HG03575 (cell line): ENCODE results near the gene CAMSAP3.

Experiments
- ATAC-seq: cut with Tn5 transposase; IDR thresholded peaks from one replicate; pipeline ENCODE4 v1.9.1; 2021; ENCODE audit not compliant: unreplicated experiment, insufficient number of reproducible peaks, low FRiP score; ENCODE audit errors: extremely low read depth

CAMSAP3 gene, protein sequence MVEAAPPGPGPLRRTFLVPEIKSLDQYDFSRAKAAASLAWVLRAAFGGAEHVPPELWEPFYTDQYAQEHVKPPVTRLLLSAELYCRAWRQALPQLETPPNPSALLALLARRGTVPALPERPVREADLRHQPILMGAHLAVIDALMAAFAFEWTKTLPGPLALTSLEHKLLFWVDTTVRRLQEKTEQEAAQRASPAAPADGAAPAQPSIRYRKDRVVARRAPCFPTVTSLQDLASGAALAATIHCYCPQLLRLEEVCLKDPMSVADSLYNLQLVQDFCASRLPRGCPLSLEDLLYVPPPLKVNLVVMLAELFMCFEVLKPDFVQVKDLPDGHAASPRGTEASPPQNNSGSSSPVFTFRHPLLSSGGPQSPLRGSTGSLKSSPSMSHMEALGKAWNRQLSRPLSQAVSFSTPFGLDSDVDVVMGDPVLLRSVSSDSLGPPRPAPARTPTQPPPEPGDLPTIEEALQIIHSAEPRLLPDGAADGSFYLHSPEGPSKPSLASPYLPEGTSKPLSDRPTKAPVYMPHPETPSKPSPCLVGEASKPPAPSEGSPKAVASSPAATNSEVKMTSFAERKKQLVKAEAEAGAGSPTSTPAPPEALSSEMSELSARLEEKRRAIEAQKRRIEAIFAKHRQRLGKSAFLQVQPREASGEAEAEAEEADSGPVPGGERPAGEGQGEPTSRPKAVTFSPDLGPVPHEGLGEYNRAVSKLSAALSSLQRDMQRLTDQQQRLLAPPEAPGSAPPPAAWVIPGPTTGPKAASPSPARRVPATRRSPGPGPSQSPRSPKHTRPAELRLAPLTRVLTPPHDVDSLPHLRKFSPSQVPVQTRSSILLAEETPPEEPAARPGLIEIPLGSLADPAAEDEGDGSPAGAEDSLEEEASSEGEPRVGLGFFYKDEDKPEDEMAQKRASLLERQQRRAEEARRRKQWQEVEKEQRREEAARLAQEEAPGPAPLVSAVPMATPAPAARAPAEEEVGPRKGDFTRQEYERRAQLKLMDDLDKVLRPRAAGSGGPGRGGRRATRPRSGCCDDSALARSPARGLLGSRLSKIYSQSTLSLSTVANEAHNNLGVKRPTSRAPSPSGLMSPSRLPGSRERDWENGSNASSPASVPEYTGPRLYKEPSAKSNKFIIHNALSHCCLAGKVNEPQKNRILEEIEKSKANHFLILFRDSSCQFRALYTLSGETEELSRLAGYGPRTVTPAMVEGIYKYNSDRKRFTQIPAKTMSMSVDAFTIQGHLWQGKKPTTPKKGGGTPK

DNA sequence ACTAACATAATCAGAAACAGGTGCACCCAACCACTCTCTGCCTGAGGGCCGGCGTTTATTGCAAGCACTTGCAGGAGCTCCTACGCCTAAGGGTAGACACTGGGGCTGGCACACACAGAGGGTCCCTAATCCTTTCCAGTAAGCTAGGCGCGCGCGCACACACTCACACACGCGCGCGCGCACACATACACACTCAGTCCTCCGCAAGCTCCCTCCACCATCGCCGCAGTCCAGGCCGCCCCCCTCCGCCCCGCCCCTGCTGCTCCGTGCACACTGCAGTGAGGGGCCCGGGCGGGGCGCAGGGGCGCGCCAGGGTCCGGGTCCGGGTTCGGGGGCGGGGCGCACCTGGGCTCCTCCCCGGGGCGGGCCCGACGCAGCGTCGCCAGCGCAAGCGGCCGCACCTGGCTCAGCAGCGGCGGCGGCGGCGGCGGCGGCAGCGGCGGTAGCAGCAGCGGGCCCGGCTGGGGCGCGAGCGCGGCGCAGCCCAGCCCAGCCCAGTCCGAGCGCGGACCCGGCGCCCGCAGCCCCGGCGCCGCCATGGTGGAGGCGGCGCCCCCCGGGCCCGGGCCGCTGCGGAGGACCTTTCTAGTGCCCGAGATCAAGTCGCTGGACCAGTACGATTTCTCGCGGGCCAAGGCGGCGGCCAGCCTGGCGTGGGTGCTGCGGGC lies at the start of gene CAMSAP3:
CAMSAP3 (plus strand) TSS at position 398 of the 668 bp plus-strand sequence; CDS start at position 538, 140 bp downstream.
- no peak for ATAC-seq

DNA sequence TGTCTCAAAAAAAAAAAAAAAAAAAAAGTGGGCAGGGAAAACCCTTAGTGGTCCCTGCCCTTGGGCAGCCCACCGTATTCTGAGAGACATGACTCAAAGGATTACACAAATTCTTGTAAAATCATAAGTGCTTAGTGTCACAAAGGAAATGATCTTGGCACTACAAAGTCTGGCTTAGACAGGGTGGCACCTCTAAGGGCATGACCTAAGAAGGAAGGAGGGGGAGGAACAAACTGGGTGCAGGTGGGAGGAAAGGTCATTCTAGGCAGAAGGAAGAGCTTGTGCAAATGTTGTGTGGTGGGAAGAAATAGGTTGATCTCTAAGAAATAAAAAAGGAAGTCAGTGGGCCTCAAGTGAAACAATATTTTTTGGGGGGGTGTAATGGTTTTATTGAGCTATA lies 49.8 kb upstream of the CAMSAP3 start:
- no peak for ATAC-seq

DNA sequence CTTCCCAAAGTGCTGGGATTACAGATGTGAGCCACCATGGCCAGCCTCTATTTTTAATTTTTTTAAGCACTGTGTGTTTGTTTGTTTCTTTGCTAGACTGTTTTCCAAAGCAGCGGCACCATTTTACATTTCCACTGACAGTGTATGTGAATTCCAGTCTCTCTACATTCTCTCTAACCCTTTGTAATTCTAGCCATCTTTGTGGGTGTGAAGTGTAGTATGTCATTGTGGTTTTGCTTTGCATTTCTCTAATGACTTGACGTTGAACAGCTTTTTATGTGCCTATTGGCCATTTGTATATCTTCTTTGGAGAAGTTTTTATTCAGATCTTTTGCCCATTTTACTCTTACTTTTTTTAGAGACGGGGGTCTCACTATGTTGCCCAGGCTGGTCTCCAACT lies 48.5 kb upstream of the CAMSAP3 start:
- ATAC-seq, result no peak

DNA sequence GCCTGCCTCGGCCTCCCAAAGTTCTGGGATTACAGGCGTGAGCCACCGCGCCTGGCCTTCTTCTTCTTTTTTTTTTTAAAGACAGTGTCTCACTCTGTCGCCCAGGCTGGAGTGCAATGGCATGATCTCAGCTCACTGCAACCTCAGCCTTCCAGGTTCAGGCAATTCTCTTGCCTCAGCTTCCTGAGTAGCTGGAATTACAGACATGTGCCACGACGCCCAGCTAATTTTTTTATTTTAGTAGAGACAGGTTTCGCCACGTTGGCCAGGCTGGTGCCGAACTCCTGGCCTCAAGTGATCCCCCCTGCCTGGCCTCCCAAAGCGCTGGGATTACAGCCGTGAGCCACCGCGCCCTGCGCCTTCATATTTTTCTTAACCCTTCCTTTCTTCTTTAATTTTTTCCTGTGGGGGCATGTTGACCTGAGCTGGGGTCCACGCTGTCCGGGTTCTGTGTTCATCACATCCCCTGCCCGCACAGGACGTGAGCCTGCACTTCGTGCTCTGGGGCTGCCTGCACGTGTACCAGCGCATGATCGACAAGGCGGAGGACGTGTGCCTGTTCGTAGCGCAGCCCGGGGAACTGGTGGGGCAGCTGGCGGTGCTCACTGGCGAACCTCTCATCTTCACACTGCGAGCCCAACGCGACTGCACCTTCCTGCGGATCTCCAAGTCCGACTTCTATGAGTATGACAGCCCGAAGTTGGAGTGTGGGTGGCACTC lies 46.1 kb upstream of the CAMSAP3 start:
- no peak for ATAC-seq

DNA sequence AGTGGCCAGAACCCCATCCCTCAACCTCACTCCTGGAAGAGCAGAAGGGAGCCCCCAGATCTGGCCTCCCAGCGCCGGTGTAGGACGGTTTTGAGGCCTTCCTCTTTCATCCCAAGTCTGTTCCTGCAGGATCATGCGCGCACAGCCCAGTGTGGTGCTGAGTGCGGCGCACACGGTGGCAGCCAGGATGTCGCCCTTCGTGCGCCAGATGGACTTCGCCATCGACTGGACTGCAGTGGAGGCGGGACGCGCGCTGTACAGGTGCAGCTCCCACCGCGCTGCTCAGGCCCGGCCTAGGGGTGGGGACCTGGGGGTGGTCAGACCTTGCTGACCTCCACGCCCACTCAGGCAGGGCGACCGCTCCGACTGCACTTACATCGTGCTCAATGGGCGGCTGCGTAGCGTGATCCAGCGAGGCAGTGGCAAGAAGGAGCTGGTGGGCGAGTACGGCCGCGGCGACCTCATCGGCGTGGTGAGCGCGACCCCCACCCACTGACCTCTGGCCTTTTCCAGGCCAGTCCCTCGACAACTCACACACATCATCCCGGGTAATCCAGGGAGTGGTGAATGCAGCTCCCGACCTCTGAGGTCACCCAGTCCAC lies 45.4 kb upstream of the CAMSAP3 start:
- no peak for ATAC-seq

DNA sequence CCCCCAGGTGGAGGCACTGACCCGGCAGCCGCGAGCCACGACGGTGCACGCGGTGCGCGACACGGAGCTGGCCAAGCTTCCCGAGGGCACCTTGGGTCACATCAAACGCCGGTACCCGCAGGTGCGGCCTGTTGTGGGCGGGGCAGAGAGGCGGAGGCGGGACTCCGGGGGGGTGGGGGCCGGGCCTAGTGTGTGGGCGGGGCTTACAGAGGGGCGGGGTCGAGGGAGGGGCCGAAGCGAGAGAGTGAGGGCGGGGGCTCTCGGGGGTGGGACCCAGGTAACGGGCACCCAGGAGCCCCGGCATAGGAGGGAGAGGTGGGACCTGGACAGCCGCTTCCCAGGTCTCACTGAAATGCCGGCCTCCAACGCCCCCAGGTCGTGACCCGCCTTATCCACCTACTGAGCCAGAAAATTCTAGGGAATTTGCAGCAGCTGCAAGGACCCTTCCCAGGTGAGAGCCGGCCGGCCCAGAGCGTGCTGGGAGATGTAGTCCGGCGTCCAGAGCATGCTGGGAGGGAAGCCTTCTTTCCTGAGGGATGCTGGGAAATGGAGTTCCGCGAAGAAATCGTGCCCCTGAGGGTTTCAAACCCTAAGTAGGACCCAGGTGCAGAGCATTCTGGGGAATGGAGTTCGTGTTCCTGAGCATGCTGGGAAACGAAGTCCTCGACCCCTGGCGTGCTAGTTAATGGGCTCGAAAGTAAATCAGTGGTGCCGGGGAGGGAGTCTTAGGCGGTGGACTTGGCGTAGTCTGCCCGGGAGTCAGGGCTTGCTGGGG lies 44.5 kb upstream of the CAMSAP3 start:
- no peak for ATAC-seq

DNA sequence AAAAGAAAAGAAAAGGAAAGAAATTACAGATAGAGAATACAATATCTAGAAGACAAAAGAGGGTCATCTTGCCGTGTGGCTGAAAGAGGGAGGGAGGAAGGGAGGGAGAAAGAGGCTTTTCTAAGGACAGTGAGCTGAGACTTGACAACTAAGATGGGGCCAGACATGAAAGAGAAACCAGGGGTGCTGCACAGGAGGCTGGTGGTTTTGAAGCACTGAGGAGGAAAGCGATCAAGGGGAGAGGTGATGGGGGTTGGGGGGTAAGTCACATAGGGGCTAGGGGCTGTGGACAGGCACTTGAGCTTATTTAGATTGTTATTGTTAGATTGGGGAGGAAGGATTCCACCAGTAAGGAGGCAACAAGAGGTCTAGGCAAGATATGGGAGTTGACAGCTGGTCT lies 42.9 kb upstream of the CAMSAP3 start:
- no peak for ATAC-seq

DNA sequence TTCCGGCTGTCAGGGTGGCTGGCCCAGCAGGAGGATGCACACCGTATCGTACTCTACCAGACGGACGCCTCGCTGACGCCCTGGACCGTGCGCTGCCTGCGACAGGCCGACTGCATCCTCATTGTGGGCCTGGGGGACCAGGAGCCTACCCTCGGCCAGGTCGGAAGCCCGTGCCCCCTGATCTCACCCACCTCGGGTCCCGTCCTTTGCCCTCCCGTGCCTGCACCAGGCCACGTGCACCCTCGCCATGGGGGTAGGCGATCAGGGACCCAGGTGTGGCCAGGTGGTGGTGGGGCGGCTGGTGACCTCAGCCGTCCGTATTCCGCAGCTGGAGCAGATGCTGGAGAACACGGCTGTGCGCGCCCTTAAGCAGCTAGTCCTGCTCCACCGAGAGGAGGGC lies 41.1 kb upstream of the CAMSAP3 start:
- ATAC-seq, result no peak

DNA sequence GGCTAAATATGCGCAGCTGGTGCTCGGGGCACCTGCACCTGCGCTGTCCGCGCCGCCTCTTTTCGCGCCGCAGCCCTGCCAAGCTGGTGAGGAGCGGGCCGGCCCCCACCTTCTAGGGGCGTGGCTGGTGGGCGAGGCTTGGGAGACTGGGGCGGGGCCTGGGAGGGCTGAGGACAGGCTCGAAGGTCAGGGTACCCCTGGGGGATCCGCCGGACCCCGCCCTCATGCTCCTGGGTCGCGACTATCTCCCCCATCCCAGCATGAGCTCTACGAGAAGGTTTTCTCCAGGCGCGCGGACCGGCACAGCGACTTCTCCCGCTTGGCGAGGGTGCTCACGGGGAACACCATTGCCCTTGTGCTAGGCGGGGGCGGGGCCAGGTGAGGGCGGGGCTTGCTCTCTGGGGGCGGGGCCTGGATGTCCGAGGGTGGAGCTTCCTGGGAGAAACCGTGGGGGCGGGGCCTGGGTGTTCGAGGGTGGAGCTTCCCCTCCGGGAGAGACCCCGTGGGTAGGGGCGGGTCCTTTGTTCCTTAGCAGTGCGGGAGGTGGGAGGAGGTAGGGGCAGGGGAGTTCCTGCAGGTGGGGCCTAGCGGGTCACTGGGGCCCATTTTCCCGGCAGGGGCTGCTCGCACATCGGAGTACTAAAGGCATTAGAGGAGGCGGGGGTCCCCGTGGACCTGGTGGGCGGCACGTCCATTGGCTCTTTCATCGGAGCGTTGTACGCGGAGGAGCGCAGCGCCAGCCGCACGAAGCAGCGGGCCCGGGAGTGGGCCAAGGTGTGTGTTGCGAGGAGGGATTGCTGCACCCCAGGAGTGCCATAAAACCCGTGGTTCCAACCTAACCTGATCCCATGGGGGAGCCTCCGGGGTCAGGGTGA lies 40.4 kb upstream of the CAMSAP3 start:
- no peak for ATAC-seq

DNA sequence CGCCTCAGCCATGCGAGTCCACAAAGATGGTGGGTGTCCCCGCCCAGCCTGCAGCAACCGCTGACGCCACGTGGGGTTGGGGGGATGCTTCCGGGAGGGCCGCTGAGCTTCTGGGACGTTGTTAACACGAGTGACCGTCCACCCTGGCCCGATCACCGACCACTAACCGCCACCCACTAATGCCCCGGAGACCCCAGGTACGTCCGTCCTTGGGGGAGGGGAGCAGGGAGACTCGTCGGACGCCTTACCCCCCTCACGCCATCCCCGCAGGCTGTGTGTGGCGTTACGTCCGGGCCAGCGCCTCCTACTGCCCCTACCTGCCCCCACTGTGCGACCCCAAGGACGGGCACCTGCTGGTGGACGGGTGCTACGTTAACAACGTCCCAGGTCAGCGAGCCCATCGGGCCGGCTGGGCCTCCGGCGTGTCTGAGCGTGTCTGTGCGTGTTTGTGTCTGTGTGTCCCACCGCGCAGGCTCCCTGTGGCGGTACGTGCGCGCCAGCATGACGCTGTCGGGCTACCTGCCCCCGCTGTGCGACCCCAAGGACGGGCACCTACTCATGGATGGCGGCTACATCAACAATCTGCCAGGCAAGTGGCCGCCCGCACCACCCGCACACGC lies 38.9 kb upstream of the CAMSAP3 start:
- ATAC-seq, result no peak

DNA sequence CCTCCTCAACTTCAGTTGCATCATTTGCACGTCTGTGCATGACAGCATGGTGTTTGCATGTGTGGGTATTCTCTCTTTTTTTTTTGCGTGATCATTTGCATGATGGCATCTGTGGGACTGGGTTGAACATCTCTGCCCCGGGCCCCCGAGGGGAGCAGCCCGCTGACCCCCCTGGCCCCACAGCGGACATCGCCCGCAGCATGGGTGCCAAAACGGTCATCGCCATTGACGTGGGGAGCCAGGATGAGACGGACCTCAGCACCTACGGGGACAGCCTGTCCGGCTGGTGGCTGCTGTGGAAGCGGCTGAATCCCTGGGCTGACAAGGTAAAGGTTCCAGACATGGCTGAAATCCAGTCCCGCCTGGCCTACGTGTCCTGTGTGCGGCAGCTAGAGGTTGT lies 37.0 kb upstream of the CAMSAP3 start:
- ATAC-seq, result no peak

DNA sequence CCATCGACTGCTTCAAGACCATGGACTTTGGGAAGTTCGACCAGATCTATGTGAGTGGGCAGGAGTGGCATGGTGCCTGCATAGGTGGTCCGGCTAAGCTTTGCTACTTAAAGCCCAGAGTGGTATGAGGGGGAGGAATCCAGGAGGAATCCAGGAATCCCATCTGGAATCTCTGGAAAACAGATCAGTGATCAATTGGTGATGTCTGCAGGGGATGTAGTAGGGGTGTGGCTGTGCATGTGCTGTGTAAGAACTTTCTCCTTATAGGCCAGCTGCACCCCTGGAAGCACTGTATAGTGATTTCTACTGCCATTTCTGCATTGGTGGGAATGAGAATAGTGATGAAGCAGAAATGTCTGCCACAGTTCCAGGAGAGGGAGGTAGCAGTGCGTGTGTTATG lies 36.6 kb upstream of the CAMSAP3 start:
- ATAC-seq, result no peak

DNA sequence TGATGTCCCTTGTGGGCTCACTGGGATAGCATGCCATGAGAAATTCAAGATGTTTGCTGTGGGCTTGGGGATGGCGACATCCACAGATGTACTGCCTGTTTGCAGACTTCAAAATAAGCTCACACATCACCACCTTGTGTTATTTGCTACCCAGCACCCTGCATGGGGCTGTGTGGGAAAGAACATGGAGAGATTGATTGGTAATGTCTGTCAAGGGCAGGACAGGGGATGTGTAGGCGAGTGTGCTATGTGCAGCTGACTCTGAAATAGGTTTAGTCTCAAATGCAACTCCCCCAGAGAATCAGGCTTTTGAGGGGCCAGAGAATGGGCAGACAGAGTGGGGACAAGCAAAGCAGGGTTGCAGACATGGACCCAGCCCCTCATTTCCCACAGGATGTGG lies 35.4 kb upstream of the CAMSAP3 start:
- ATAC-seq, result no peak

DNA sequence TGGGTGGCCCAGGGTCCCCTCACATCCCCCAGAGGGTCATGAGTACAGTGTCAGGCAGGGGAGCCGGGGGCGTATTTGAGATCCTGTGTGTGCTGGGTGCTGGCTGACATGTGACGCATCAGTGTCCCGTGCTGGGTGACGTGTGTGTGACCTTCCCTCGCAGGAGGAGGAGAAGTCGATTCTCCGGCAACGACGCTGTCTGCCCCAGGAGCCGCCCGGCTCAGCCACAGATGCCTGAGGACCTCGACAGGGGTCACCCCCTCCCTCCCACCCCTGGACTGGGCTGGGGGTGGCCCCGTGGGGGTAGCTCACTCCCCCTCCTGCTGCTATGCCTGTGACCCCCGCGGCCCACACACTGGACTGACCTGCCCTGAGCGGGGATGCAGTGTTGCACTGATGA lies 34.3 kb upstream of the CAMSAP3 start:
- ATAC-seq, result no peak

DNA sequence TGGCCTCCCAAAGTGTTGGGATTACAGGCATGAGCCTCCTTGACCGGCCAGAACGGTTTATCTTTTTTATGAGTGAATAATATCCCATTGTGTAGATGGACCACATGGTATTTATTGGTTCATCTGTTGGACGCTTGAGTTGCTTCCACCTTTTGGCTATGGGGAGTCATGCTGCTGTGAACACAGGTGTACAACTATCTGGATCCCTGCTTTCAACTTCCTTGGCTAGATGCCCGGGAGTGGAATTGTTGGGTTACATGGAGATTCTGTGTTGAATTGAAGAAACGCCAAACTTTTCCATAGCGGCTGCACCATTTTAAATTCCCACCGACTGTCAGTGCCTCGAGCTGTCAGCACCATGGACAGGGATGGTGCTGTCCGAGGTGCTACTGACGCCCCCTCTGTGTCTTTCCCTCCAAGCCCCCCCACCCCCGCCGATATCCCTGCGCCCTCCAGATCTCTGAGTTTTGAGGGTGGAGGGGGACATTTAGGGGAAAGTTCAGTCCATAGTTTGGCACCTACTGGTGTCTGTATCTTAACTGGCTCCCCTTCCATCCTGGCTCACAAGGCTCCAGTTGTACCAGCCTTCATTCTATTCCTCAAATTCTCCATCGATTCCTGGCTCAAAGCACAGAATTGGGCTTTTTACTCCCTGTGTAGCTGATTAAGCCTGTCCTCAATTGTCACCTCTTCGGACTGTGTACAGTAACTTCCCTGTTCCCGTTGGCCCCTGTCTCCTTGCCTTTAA lies 32.8 kb upstream of the CAMSAP3 start:
- no peak for ATAC-seq
